Left colon (tissue), 2 donors: ENCODE measurements around the gene RAMP1. TPM values are rescaled to one million over a fixed set of nuclear protein-coding genes. Genes with fewer than 3 reads are reported as not detected.

ENCODE experiments used
- total RNA-seq, 2 donors: library from RNA; stranded (reverse); fragmentation: NEBNext Ultra II Directional; extraction: Animal tissue kit (Norgen Biotek cat#: 25700); gene quantifications; one replicate each; pipeline ENCODE4 v1.2.1, GENCODE V29; 2021
- donor health status: DM: no; HTN: no; CAD: no.
- donor health status: DM: yes; HTN: yes; CAD: no.

Gene RAMP1
- total RNA-seq, 2 donors from 2014 or later, result 1.8 to 24.8 TPM

Other genes with a start within 250 kb of the RAMP1 start
- 100 to 1,000 TPM; 121 to 123 TPM for gene LRRFIP1, start 232.0 kb upstream of the RAMP1 start, total RNA-seq
- under 1 TPM; 0.34 to 0.52 TPM for gene RBM44, start 60.8 kb upstream of the RAMP1 start, total RNA-seq
- gene UBE2F, start 107.4 kb downstream of the RAMP1 start, total RNA-seq, result 10 to 100 TPM; 50.8 to 52.9 TPM
- 10 to 100 TPM; 12.8 to 14.2 TPM for gene SCLY, start 201.4 kb downstream of the RAMP1 start, total RNA-seq
- gene ESPNL, start 240.7 kb downstream of the RAMP1 start, total RNA-seq, result under 1 TPM; 0.06 to 0.25 TPM